GM23338 (cell line): ENCODE measurements around the gene JAG1. TPM values are rescaled to one million over a fixed set of nuclear protein-coding genes. Genes with fewer than 3 reads are reported as not detected.

Experiments used
- ATAC-seq: fragments of 200-7000 bp; cut with Tn5 transposase; 3 replicates; pipeline ENCODE4 v1.9.1; 2020
- DNase-seq: peaks from one replicate; pipeline ENCODE4 v3.0.0-alpha.2; 2015; ENCODE audit warnings: low spot score
- H2AFZ ChIP-seq: fragments of 200-600 bp; sonication (generic); 2 replicates; pipeline ENCODE4 v1.8.0; 2016; ENCODE audit warnings: antibody characterized with exemption, mild to moderate bottlenecking, moderate library complexity
- H3F3A ChIP-seq: fragments of 200-600 bp; sonication (generic); replicated peaks from 2 replicates; pipeline ENCODE4 v1.8.0; 2017; ENCODE audit warnings: antibody characterized with exemption, mixed run types, low read depth
- H3K27ac ChIP-seq: fragments of 200-600 bp; sonication (generic); 2 replicates; pipeline ENCODE4 v1.6.1; 2016; ENCODE audit warnings: low read depth
- H3K27me3 ChIP-seq: fragments of 200-600 bp; sonication (generic); 2 replicates; pipeline ENCODE4 v1.8.0; 2016; ENCODE audit warnings: mild to moderate bottlenecking, mixed run types, moderate library complexity; ENCODE audit not compliant: insufficient read depth
- H3K36me3 ChIP-seq: fragments of 200-600 bp; sonication (generic); 2 replicates; pipeline ENCODE4 v1.8.0; 2016; ENCODE audit warnings: mild to moderate bottlenecking; ENCODE audit not compliant: insufficient read depth
- H3K4me1 ChIP-seq: fragments of 200-600 bp; sonication (generic); 2 replicates; pipeline ENCODE4 v1.8.0; 2016; ENCODE audit warnings: mild to moderate bottlenecking, moderate library complexity; ENCODE audit not compliant: insufficient read depth
- H3K4me2 ChIP-seq: fragments of 200-600 bp; sonication (generic); 2 replicates; pipeline ENCODE4 v1.7.1; 2017; ENCODE audit warnings: mixed run types
- H3K4me3 ChIP-seq: fragments of 200-600 bp; sonication (generic); 2 replicates; pipeline ENCODE4 v1.6.1; 2016; ENCODE audit warnings: mixed run types
- H3K79me2 ChIP-seq: fragments of 200-600 bp; sonication (generic); replicated peaks from 2 replicates; pipeline ENCODE4 v1.8.0; 2017; ENCODE audit warnings: mild to moderate bottlenecking; ENCODE audit not compliant: insufficient read depth
- H3K9me2 ChIP-seq: fragments of 200-600 bp; sonication (generic); 2 replicates; pipeline ENCODE4 v1.8.0; 2017; ENCODE audit not compliant: insufficient read depth
- H4K20me1 ChIP-seq: fragments of 200-600 bp; sonication (generic); replicated peaks from 2 replicates; pipeline ENCODE4 v1.8.0; 2017; ENCODE audit warnings: mild to moderate bottlenecking; ENCODE audit not compliant: insufficient read depth
- H3K27ac Mint-ChIP-seq: 2 replicates; pipeline ENCODE4 v1.8.0; 2020; ENCODE audit warnings: inconsistent platforms, mild to moderate bottlenecking, moderate library complexity, mixed read lengths
- H3K27me3 Mint-ChIP-seq: 3 replicates; pipeline ENCODE4 v1.8.0; 2022; ENCODE audit warnings: low read depth, mild to moderate bottlenecking, moderate library complexity, mixed read lengths, inconsistent platforms; ENCODE audit not compliant: insufficient read depth, poor library complexity
- H3K36me3 Mint-ChIP-seq: 3 replicates; pipeline ENCODE4 v1.8.0; 2021; ENCODE audit warnings: low read depth, mild to moderate bottlenecking, inconsistent platforms, moderate library complexity, mixed read lengths
- H3K4me1 Mint-ChIP-seq: 3 replicates; pipeline ENCODE4 v1.8.0; 2020; ENCODE audit warnings: mild to moderate bottlenecking, inconsistent platforms, mixed read lengths
- H3K4me3 Mint-ChIP-seq: 3 replicates; pipeline ENCODE4 v1.8.0; 2021; ENCODE audit warnings: moderate library complexity, mild to moderate bottlenecking, inconsistent platforms, mixed read lengths
- H3K9me3 Mint-ChIP-seq: 3 replicates; pipeline ENCODE4 v1.8.0; 2020; ENCODE audit warnings: moderate library complexity, mild to moderate bottlenecking, inconsistent platforms, mixed read lengths
- CREB1 ChIP-seq: fragments of 250-450 bp; sonication (Bioruptor Pico); IDR thresholded peaks from 2 replicates; pipeline ENCODE4 v1.5.0; 2020; ENCODE audit warnings: low read depth, mild to moderate bottlenecking, moderate library complexity
- CTCF ChIP-seq, 2 experiments: fragments of 200-600 bp in 1 of 2; sonication (generic) in 1 of 2; conservative IDR thresholded peaks; 2 replicates each; pipeline versions ENCODE4 v1.5.1 to v1.6.1; 2016 to 2017; ENCODE audit warnings: antibody characterized with exemption in 2 of 2, low read depth in 2 of 2, mild to moderate bottlenecking in 2 of 2, moderate library complexity in 1 of 2
- ETS1 ChIP-seq: IDR thresholded peaks from 2 replicates; pipeline ENCODE4 v1.6.1; 2016; ENCODE audit warnings: antibody characterized with exemption
- EZH2 ChIP-seq: fragments of 200-600 bp; sonication (generic); IDR thresholded peaks from one replicate; pipeline ENCODE4 v1.8.0; 2017; ENCODE audit warnings: antibody characterized with exemption, mild to moderate bottlenecking, low read depth; ENCODE audit not compliant: unreplicated experiment
- EZH2phosphoT487 ChIP-seq: fragments of 200-600 bp; sonication (generic); IDR thresholded peaks from one replicate; pipeline ENCODE4 v1.8.1; 2018; ENCODE audit warnings: antibody characterized with exemption; ENCODE audit not compliant: unreplicated experiment
- JUNB ChIP-seq: IDR thresholded peaks from one replicate; pipeline ENCODE4 v1.6.1; 2016; ENCODE audit warnings: antibody characterized with exemption; ENCODE audit not compliant: unreplicated experiment
- NANOG ChIP-seq: IDR thresholded peaks from 2 replicates; pipeline ENCODE4 v1.6.1; 2016; ENCODE audit warnings: antibody characterized with exemption, borderline replicate concordance
- POLR2AphosphoS5 ChIP-seq: IDR thresholded peaks from 2 replicates; pipeline ENCODE4 v1.6.1; 2016; ENCODE audit warnings: antibody characterized with exemption, low read depth
- REST ChIP-seq: IDR thresholded peaks from one replicate; pipeline ENCODE4 v1.6.1; 2018; ENCODE audit warnings: antibody characterized with exemption; ENCODE audit not compliant: unreplicated experiment
- STAT1 ChIP-seq: IDR thresholded peaks from one replicate; pipeline ENCODE4 v1.6.1; 2016; ENCODE audit warnings: antibody characterized with exemption; ENCODE audit not compliant: unreplicated experiment
- ZNF114 ChIP-seq: fragments of 250-450 bp; sonication (Bioruptor Pico); IDR thresholded peaks from 2 replicates; pipeline ENCODE4 v1.5.0; 2020; ENCODE audit warnings: mild to moderate bottlenecking, moderate library complexity
- ZNF331 ChIP-seq: fragments of 250-450 bp; sonication (Bioruptor Pico); IDR thresholded peaks from 2 replicates; pipeline ENCODE4 v1.5.0; 2020; ENCODE audit warnings: low read depth, mild to moderate bottlenecking, moderate library complexity
- ZNF462 ChIP-seq: fragments of 250-450 bp; sonication (Bioruptor Pico); IDR thresholded peaks from 2 replicates; pipeline ENCODE4 v1.5.0; 2020; ENCODE audit warnings: mild to moderate bottlenecking, moderate library complexity
- polyA plus RNA-seq: library from polyadenylated mRNA; unstranded; fragments of >200 nt; fragmentation: Nextera tagmentation; extraction: Ambion mirVana; gene quantifications from 2 replicates; pipeline ENCODE4 v1.2.1, GENCODE V29; 2016
- total RNA-seq: library from RNA; depleted of rRNA; stranded (reverse); fragments of >200 nt; shearing (Covaris generic); gene quantifications from 2 replicates; pipeline ENCODE4 v1.2.3, GENCODE V29; 2014

JAG1 gene
- total and polyA plus RNA-seq, 2 experiments from 2014 or later = 9.7 to 46.5 TPM

GRCh38 chr20:10719740-10720385 is 46.1 kb upstream of the JAG1 start:
- Histone ChIP-seq H3K27ac (no peak overlapping the region), H3K4me1 (peaks cover 37% of the 10 kb centered on the region), H2AFZ (peak overlapping the region; percentile 81; the same call in 1 of the 2 replicates), H3K36me3 (no peaks in the 10 kb centered on the region), H3K9me2 (no peaks in the 10 kb centered on the region), H3K4me3 (no peak overlapping the region), H3K79me2 (no peaks in the 10 kb centered on the region), H4K20me1 (no peaks in the 10 kb centered on the region), H3K4me2 (no peak overlapping the region; the same call in 1 of the 2 replicates), H3K27me3 (no peaks in the 10 kb centered on the region), H3F3A (no peaks in the 10 kb centered on the region)
- Mint-ChIP-seq H3K4me3 (no peak overlapping the region), H3K27me3 (peaks cover 3% of the 10 kb centered on the region), H3K4me1 (peaks cover 37% of the 10 kb centered on the region), H3K36me3 (no peaks in the 10 kb centered on the region), H3K9me3 (no peaks in the 10 kb centered on the region), H3K27ac (no peak overlapping the region; the same call in 1 of the 2 replicates)
- ATAC-seq = no peak
- TF ChIP-seq NANOG = no peak
- no peak for TF ChIP-seq ZNF462
- no peak for TF ChIP-seq CTCF (conservative IDR thresholded peaks at IDR 0.05; ENCODE audit: low read depth in 2 of 2)
- TF ChIP-seq STAT1 = no peak
- TF ChIP-seq EZH2 = no peak
- no peak for TF ChIP-seq ZNF114 (CRISPR knock-in tag)
- no peak for TF ChIP-seq CREB1
- no peak for TF ChIP-seq ZNF331 (CRISPR knock-in tag)
- TF ChIP-seq JUNB = no peak
- TF ChIP-seq ETS1 = no peak
- TF ChIP-seq REST = no peak
- TF ChIP-seq EZH2phosphoT487 = no peak
- TF ChIP-seq POLR2AphosphoS5 = no peak
- DNase-seq = no peak
